Gastroesophageal sphincter (tissue), 3 donors: Measurements from ENCODE around the gene MSX1.

ENCODE experiments used
- CTCF ChIP-seq, 4 experiments: fragments of 200-600 bp in 2 of 4; fragments of 450-650 bp in 2 of 4; sonication (generic) in 1 of 4; IDR thresholded peaks; one replicate each; pipeline ENCODE4 v1.5.1; 2017 to 2019; ENCODE audit warnings: antibody characterized with exemption in 4 of 4, mild to moderate bottlenecking in 2 of 4, moderate library complexity in 2 of 4
- EP300 ChIP-seq: sonication (generic); formaldehyde crosslinking; IDR thresholded peaks from one replicate; pipeline ENCODE4 v1.6.1; 2017; ENCODE audit warnings: antibody characterized with exemption, mild to moderate bottlenecking
- POLR2A ChIP-seq, 2 donors: fragments of 450-650 bp; IDR thresholded peaks; one replicate each; pipeline ENCODE4 v1.6.1; 2017; ENCODE audit warnings: antibody characterized with exemption in 2 of 2, mild to moderate bottlenecking in 2 of 2, moderate library complexity in 1 of 2
- POLR2AphosphoS5 ChIP-seq: sonication (generic); formaldehyde crosslinking; IDR thresholded peaks from one replicate; pipeline ENCODE4 v1.6.1; 2017; ENCODE audit warnings: antibody characterized with exemption

GRCh38 chr4:4858527-4859324 lies 739 bp upstream of the MSX1 start:
- TF ChIP-seq CTCF (IDR thresholded peaks at IDR 0.05), result no peak
- TF ChIP-seq EP300, result no peak
- TF ChIP-seq POLR2AphosphoS5, result no peak
- TF ChIP-seq POLR2A (IDR thresholded peaks at IDR 0.05), result no peak
